ENCODE results near the gene ENOPH1.

The ENOPH1 gene

DNA sequence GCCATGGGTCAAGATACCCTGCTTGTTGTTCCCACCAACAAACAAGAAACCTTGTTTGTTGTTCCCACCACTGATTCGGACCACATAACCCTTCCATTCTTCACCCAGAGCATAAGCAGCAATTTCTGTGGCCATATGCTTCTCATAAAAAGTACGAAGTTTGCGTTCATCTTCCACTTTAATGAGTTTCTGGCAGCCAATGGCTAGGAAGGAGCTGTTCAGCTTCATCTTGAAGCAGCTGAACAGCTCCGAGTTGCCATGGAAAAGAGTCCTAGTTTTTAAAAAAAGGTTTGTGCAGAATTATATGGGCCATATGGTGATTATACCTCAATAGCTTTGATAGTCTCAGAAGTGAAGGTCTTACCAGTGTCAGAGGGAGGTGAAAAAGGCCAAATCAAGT lies 65.3 kb downstream of the ENOPH1 start:
- TF ChIP-seq CTCF (IDR thresholded peaks at IDR 0.05; ENCODE audit: borderline replicate concordance, insufficient read depth, low read depth, low read length): no peak
- H3K4me3 ChIP-seq (ENCODE audit: low read depth, low read length): no peak overlapping the region

GRCh38 chr4:82496349-82496748 lies 66.0 kb downstream of the ENOPH1 start:
- no peak for TF ChIP-seq CTCF (IDR thresholded peaks at IDR 0.05; ENCODE audit: borderline replicate concordance, insufficient read depth, low read depth, low read length)
- no peak overlapping the region for H3K4me3 ChIP-seq (ENCODE audit: low read depth, low read length)

GRCh38 chr4:82499738-82500434 lies 69.5 kb downstream of the ENOPH1 start:
- no peak for TF ChIP-seq CTCF (IDR thresholded peaks at IDR 0.05; ENCODE audit: borderline replicate concordance, insufficient read depth, low read depth, low read length)
- H3K4me3 ChIP-seq (ENCODE audit: low read depth, low read length): no peak overlapping the region

GRCh38 chr4:82500435-82501153 lies 70.2 kb downstream of the ENOPH1 start:
- no peak overlapping the region for H3K4me3 ChIP-seq (ENCODE audit: low read depth, low read length)

DNA sequence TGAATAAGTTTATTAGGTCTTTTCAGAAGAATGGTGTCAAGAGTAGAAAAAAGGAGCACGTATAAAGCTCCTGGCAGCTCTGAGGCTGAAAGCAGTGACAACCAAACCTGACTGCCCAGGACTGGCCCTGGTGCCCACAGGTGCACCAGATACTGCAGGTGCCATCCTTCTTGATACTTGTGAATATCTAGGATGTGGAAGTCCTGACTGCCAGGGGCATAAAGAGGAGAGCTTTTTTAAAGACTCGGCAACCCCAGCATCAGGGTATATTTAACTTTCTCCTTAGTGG lies 70.7 kb downstream of the ENOPH1 start:
- TF ChIP-seq CTCF (IDR thresholded peaks at IDR 0.05; ENCODE audit: borderline replicate concordance, insufficient read depth, low read depth, low read length): no peak
- no peak overlapping the region for H3K4me3 ChIP-seq (ENCODE audit: low read depth, low read length)

More at GRCh38 chr4:82500435-82501153, 70.2 kb downstream of the ENOPH1 start:
- TF ChIP-seq CTCF (IDR thresholded peaks at IDR 0.05; ENCODE audit: borderline replicate concordance, insufficient read depth, low read depth, low read length): no peak

GRCh38 chr4:82508011-82508410 lies 77.6 kb downstream of the ENOPH1 start:
- TF ChIP-seq CTCF (IDR thresholded peaks at IDR 0.05; ENCODE audit: borderline replicate concordance, insufficient read depth, low read depth, low read length): no peak
- H3K4me3 ChIP-seq (ENCODE audit: low read depth, low read length): no peak overlapping the region
